Measurements from ENCODE around the gene MEDAG.

Gene MEDAG

GRCh38 chr13:30873499-30873898 lies 32.6 kb upstream of the MEDAG start:
- DNase-seq, result no peak

- DNase-seq, result no peak
Observed at GRCh38 chr13:30874111-30874510, 32.0 kb upstream of the MEDAG start.

- DNase-seq, result no peak
Observed at GRCh38 chr13:30874561-30874960, 31.5 kb upstream of the MEDAG start.

- no peak for DNase-seq
Observed at GRCh38 chr13:30877335-30877734, 28.7 kb upstream of the MEDAG start.

GRCh38 chr13:30880151-30880855 lies 25.8 kb upstream of the MEDAG start:
- DNase-seq, result no peak

GRCh38 chr13:30880856-30881155 lies 25.3 kb upstream of the MEDAG start:
- no peak for DNase-seq

- no peak for DNase-seq
Observed at GRCh38 chr13:30881191-30881651, 24.9 kb upstream of the MEDAG start.

- DNase-seq, result no peak
Observed at GRCh38 chr13:30882026-30882850, 23.8 kb upstream of the MEDAG start.

- no peak for DNase-seq
Observed at GRCh38 chr13:30882996-30883766, 22.9 kb upstream of the MEDAG start.

GRCh38 chr13:30884543-30884942 lies 21.5 kb upstream of the MEDAG start:
- DNase-seq, result peak; percentile 6

GRCh38 chr13:30889196-30889690 lies 16.8 kb upstream of the MEDAG start:
- no peak for DNase-seq

- no peak for DNase-seq
Observed at GRCh38 chr13:30892966-30893365, 13.1 kb upstream of the MEDAG start.

GRCh38 chr13:30895773-30896172 lies 10.3 kb upstream of the MEDAG start:
- no peak for DNase-seq

GRCh38 chr13:30898070-30898469 lies 8.0 kb upstream of the MEDAG start:
- DNase-seq, result no peak

GRCh38 chr13:30898678-30899241 lies 7.3 kb upstream of the MEDAG start:
- DNase-seq, result no peak

- no peak for DNase-seq
Observed at GRCh38 chr13:30900436-30900835, 5.6 kb upstream of the MEDAG start.

GRCh38 chr13:30900952-30901749 lies 4.9 kb upstream of the MEDAG start:
- no peak for DNase-seq

- DNase-seq, result no peak
Observed at GRCh38 chr13:30904043-30904442, 2.0 kb upstream of the MEDAG start.

- no peak for DNase-seq
Observed at GRCh38 chr13:30906411-30907051, 460 bp downstream of the MEDAG start.

GRCh38 chr13:30907121-30907861 lies 1.2 kb downstream of the MEDAG start:
- DNase-seq, result no peak

- DNase-seq, result no peak
Observed at GRCh38 chr13:30908416-30908980, 2.4 kb downstream of the MEDAG start.

Data from NCI-H2029 (cell line).